Left lung (tissue), 10 donors: Measurements from ENCODE around the gene RMDN3. TPM values are rescaled to one million over a fixed set of nuclear protein-coding genes. Genes with fewer than 3 reads are reported as not detected.

ENCODE experiments used
- ATAC-seq: fragments of 200-7000 bp; cut with Tn5 transposase; one replicate; pipeline ENCODE4 v1.9.1; 2020; ENCODE audit warnings: moderate library complexity
- DNase-seq, 4 donors: peaks; one replicate each; pipeline ENCODE4 v3.0.0-alpha.2; 2013 to 2020
- H3K27ac ChIP-seq, 2 donors: fragments of 200-600 bp; sonication (generic) in 1 of 2; one replicate each; pipeline versions ENCODE4 v1.5.0 to v1.8.0; 2020 to 2021
- H3K27me3 ChIP-seq, 2 donors: fragments of 200-600 bp; sonication (generic) in 1 of 2; one replicate each; pipeline versions ENCODE4 v1.5.0 to v1.8.0; 2020 to 2021
- H3K36me3 ChIP-seq, 2 donors: fragments of 200-600 bp; sonication (generic) in 1 of 2; one replicate each; pipeline versions ENCODE4 v1.5.0 to v1.8.0; 2020 to 2021
- H3K4me1 ChIP-seq, 2 donors: fragments of 200-600 bp; one replicate each; pipeline ENCODE4 v1.8.0; 2021
- H3K4me3 ChIP-seq, 2 donors: fragments of 200-600 bp; sonication (generic) in 1 of 2; one replicate each; pipeline versions ENCODE4 v1.5.0 to v1.8.0; 2020 to 2021; ENCODE audit warnings: mild to moderate bottlenecking in 1 of 2
- H3K9me3 ChIP-seq, 2 donors: fragments of 200-600 bp; sonication (generic) in 1 of 2; one replicate each; pipeline versions ENCODE4 v1.5.0 to v1.8.0; 2020 to 2021
- CTCF ChIP-seq, 2 donors: fragments of 200-600 bp; sonication (generic) in 1 of 2; IDR thresholded peaks; one replicate each; pipeline versions ENCODE4 v1.5.0 to v1.8.0; 2021; ENCODE audit warnings: antibody characterized with exemption in 2 of 2
- intact Hi-C, 2 donors: fragments of 100-400 bp; cut with DNase I; formaldehyde crosslinking; loops; one replicate each; pipeline versions ENCODE4 v1.11.2 to v1.14.2; 2022
- polyA plus RNA-seq, 6 donors: library from polyadenylated mRNA; unstranded; fragments of 120-200 nt; gene quantifications; one replicate each; pipeline ENCODE4 v1.2.1, GENCODE V29; 2013; ENCODE audit not compliant: insufficient read length in 6 of 6
- total RNA-seq, 2 donors: library from RNA; stranded (reverse); fragmentation: NEBNext Ultra II Directional; extraction: Animal tissue kit (Norgen Biotek cat#: 25700); gene quantifications; one replicate each; pipeline ENCODE4 v1.2.1, GENCODE V29; 2021
- donor health status: DM: no; HTN: yes; CAD: no.
- donor health status: DM: no; HTN: no; CAD: no.

Gene RMDN3
- total and polyA plus RNA-seq, 8 donors = 30.8 to 83.1 (median 36.0) TPM

- H3K9me3 ChIP-seq = no peaks in the 10 kb centered on the region
- intact Hi-C loops = no loop called here
- peaks cover 8 to 32% of the 10 kb centered on the region in 2 donors for H3K4me1 ChIP-seq
- H3K36me3 ChIP-seq = no peaks in the 10 kb centered on the region
- H3K27me3 ChIP-seq = no peaks in the 10 kb centered on the region
- DNase-seq (no peak), ATAC-seq (no peak)
- no peak overlapping the region for H3K27ac ChIP-seq
- no peak overlapping the region for H3K4me3 ChIP-seq
- no peak for TF ChIP-seq CTCF (IDR thresholded peaks at IDR 0.05)
Observed at GRCh38 chr15:40785164-40785563, 30.1 kb upstream of the RMDN3 start.

GRCh38 chr15:40782609-40783227, 27.7 kb upstream of the RMDN3 start:
- DNase-seq = peak in 3 of 4 donors; percentile 60 to 93 (median 68)
- no peaks in the 10 kb centered on the region for H3K9me3 ChIP-seq
- H3K36me3 ChIP-seq = peaks cover 0 to 24% of the 10 kb centered on the region in 2 donors
- intact Hi-C loops = no loop called here
- no peaks in the 10 kb centered on the region for H3K27me3 ChIP-seq
- no peak overlapping the region for H3K4me3 ChIP-seq
- no peak overlapping the region for H3K27ac ChIP-seq
- peak; percentile 61 to 77 for TF ChIP-seq CTCF (IDR thresholded peaks at IDR 0.05)
- peaks cover 6 to 19% of the 10 kb centered on the region in 2 donors for H3K4me1 ChIP-seq
- peak; percentile 90 for ATAC-seq

GRCh38 chr15:40776537-40777141, 21.6 kb upstream of the RMDN3 start:
- peak; percentile 97 for ATAC-seq
- no peak for TF ChIP-seq CTCF (IDR thresholded peaks at IDR 0.05)
- intact Hi-C loops = no loop called here
- no peaks in the 10 kb centered on the region for H3K9me3 ChIP-seq
- peak in 3 of 4 donors; percentile 45 to 86 (median 79) for DNase-seq
- H3K36me3 ChIP-seq = peaks cover 0 to 85% of the 10 kb centered on the region in 2 donors
- no peak overlapping the region for H3K4me3 ChIP-seq
- no peaks in the 10 kb centered on the region for H3K27me3 ChIP-seq
- no peak overlapping the region for H3K27ac ChIP-seq
- H3K4me1 ChIP-seq = no peaks in the 10 kb centered on the region

- ATAC-seq = no peak
- Histone ChIP-seq H3K27me3 (no peaks in the 10 kb centered on the region), H3K4me1 (no peaks in the 10 kb centered on the region), H3K9me3 (no peaks in the 10 kb centered on the region), H3K36me3 (peaks cover 0 to 92% of the 10 kb centered on the region in 2 donors), H3K27ac (no peak overlapping the region), H3K4me3 (no peak overlapping the region)
- intact Hi-C loops = no loop called here
- no peak for DNase-seq
- no peak for TF ChIP-seq CTCF (IDR thresholded peaks at IDR 0.05)
Observed at GRCh38 chr15:40775740-40776536, 20.9 kb upstream of the RMDN3 start.

- no peak for ATAC-seq
- intact Hi-C loops = no loop called here
- H3K36me3 ChIP-seq = peaks cover 0 to 100% of the 10 kb centered on the region in 2 donors
Observed at GRCh38 chr15:40775007-40775406, 20.0 kb upstream of the RMDN3 start.

More at GRCh38 chr15:40775007-40775406, 20.0 kb upstream of the RMDN3 start:
- no peak overlapping the region for H3K4me3 ChIP-seq
- no peak for DNase-seq
- no peak overlapping the region for H3K27ac ChIP-seq
- no peaks in the 10 kb centered on the region for H3K27me3 ChIP-seq
- H3K4me1 ChIP-seq = peaks cover 0 to 7% of the 10 kb centered on the region in 2 donors
- H3K9me3 ChIP-seq = no peaks in the 10 kb centered on the region
- no peak for TF ChIP-seq CTCF (IDR thresholded peaks at IDR 0.05)
